AG10803 (cell line): ENCODE measurements around the gene TTL.
"Not testable (repeated sequence)": the region's sequence is repeated elsewhere in the genome, so short reads cannot be mapped to it uniquely, and the experiment has no call there.

ENCODE experiments used
- DNase-seq: peaks from one replicate; pipeline ENCODE4 v3.0.0; 2010; ENCODE audit warnings: low read depth
- H3K4me3 ChIP-seq: 2 replicates; pipeline ENCODE4 v1.5.1; 2011; ENCODE audit warnings: mild to moderate bottlenecking, low read length, control low read depth
- TF ChIP-seq, protein P1 (sequence below): conservative IDR thresholded peaks from 2 replicates; pipeline ENCODE4 v1.5.1; 2011; ENCODE audit warnings: mild to moderate bottlenecking, low read length, control low read depth, inconsistent platforms

Gene TTL

GRCh38 chr2:112481528-112482233 lies at the start of gene TTL:
TSS of gene TTL (plus strand) at chr2:112482156. CDS start at chr2:112482345, 189 bp downstream.
- TF ChIP-seq, protein P1, sequence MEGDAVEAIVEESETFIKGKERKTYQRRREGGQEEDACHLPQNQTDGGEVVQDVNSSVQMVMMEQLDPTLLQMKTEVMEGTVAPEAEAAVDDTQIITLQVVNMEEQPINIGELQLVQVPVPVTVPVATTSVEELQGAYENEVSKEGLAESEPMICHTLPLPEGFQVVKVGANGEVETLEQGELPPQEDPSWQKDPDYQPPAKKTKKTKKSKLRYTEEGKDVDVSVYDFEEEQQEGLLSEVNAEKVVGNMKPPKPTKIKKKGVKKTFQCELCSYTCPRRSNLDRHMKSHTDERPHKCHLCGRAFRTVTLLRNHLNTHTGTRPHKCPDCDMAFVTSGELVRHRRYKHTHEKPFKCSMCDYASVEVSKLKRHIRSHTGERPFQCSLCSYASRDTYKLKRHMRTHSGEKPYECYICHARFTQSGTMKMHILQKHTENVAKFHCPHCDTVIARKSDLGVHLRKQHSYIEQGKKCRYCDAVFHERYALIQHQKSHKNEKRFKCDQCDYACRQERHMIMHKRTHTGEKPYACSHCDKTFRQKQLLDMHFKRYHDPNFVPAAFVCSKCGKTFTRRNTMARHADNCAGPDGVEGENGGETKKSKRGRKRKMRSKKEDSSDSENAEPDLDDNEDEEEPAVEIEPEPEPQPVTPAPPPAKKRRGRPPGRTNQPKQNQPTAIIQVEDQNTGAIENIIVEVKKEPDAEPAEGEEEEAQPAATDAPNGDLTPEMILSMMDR, result no peak
- peak; percentile 54 for DNase-seq
- H3K4me3 ChIP-seq, result peak within 1 kb of the TSS; percentile 83

- DNase-seq, result not testable (repeated sequence)
- H3K4me3 ChIP-seq, result peak overlapping the region; percentile 42
These were observed 49.6 kb upstream of the TTL start for GRCh38 chr2:112432390-112432734.

DNA sequence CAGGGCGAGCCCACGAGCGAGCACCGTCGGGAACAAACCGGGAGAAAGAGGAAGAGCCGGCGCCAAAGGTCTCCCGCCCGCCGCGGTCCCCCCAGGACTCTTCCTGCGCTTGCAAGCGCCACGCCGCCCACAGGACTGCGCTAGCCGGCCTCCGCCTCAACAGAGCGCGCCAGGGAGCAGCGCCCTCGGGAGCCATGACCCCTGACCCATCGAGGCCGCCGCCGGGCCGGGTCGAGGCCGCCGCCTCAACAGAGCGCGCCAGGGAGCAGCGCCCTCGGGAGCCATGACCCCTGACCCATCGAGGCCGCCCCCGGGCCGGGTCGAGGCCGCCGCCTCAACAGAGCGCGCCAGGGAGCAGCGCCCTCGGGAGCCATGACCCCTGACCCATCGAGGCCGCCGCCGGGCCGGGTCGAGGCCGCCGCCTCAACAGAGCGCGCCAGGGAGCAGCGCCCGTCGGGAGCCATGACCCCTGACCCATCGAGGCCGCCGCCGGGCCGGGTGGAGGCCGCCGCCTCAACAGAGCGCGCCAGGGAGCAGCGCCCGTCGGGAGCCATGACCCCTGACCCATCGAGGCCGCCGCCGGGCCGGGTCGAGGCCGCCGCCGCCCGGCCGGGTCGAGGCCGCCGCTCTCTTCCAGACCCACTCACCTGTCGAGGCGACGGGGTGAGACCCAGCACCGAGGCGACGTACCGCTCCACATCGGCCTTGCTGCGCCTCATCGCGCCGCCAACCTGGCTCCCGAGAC lies 49.0 kb upstream of the TTL start:
- peak overlapping the region; percentile 42 for H3K4me3 ChIP-seq
- DNase-seq, result not testable (repeated sequence)

GRCh38 chr2:112433480-112433879 lies 48.5 kb upstream of the TTL start, which contains the start of gene RGPD8:
TSS of gene RGPD8 (minus strand) at chr2:112433645. CDS start at chr2:112433453, 192 bp downstream.
- TF ChIP-seq, protein P1, result peak; percentile 51
- DNase-seq, result peak; percentile 84
- peak within 1 kb of the TSS; percentile 42 for H3K4me3 ChIP-seq

DNA sequence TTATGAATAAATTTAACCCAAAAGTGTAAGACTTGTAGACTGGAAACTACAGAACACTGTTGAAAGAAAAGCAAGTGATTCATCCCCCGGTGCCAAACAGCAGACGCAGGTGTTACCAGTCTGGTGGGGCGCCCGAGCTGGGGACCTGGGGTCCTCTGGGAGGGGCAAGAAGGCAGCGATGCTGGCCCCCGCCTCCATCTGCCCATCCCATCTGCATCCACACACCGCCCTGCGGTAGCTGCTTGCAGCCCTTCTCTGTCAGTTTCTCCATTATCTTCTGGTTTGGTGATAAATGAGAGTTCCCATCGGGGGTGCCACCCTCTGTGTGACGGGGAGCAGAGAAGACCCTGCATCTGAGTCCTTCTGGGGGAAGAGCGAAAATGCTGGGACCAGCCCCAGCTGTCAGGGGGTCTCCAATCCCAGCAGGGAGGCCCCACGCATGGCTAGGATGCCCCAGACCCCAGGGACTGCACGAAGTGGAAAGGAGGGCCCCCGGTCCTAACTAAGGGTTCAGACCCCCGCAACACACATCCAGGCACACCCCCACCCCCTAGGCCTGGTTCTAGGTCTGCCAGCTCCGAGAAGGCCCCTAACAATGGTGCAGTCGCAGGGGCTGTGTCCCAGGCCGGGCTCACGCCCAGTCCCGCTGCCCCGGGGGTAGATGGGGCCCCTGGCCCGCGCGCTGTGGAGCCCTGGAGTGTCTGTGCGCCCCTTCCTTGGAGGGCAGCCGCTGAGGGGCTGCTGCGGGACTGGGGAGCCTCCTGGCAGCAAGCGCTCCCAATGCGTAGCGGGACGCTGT lies 47.8 kb upstream of the TTL start:
- TF ChIP-seq, protein P1, result no peak
- H3K4me3 ChIP-seq, result no peak overlapping the region
- no peak for DNase-seq

- not testable (repeated sequence) for DNase-seq, H3K4me3 ChIP-seq
These were observed 46.9 kb upstream of the TTL start for GRCh38 chr2:112434890-112435715.

- DNase-seq, H3K4me3 ChIP-seq: not testable (repeated sequence)
These were observed 46.1 kb upstream of the TTL start for GRCh38 chr2:112435716-112436431.

DNA sequence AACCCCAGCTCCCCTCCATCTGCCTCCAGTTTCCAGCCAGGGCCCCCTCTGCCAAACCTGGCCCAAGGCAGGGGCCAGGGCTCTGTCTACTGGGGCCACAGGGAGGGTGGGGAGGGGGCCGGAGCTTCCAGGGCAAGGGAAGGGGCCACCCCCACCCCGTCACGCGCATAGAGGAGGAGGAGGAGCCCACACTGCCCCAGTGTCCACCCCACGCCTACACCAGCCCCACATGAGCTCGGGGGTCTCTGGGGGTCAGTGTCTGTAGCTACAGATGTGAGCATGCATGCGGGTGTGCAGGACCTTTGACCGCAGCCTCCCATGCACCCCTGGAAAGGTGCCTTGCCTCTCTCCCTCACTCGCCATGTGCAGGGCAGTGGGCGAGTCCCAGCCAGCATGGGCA lies 45.0 kb upstream of the TTL start:
- DNase-seq, H3K4me3 ChIP-seq: not testable (repeated sequence)

DNA sequence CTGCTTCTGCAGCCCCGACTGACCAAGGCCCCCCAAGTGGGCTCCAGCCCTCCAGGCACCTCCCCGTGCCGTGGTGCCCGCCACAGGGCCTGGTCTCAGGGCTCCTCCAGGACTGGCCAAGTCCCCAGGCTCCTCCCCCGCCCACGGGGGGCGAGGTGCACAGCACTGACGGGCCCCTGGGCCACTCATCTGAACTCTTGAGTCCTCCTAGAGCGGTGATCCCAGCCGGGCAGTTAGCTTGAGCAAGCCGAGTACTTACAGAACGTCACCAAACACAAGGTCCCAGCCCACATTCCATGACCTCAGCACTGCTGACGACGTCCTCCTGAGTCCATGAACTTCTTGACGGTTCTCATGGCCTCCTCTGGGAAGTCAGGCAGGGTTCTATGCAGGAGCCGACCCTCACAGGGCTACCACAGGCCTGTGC lies 44.5 kb upstream of the TTL start:
- DNase-seq, H3K4me3 ChIP-seq: not testable (repeated sequence)

- H3K4me3 ChIP-seq, DNase-seq: not testable (repeated sequence)
These were observed 43.2 kb upstream of the TTL start for GRCh38 chr2:112438603-112439261.

DNA sequence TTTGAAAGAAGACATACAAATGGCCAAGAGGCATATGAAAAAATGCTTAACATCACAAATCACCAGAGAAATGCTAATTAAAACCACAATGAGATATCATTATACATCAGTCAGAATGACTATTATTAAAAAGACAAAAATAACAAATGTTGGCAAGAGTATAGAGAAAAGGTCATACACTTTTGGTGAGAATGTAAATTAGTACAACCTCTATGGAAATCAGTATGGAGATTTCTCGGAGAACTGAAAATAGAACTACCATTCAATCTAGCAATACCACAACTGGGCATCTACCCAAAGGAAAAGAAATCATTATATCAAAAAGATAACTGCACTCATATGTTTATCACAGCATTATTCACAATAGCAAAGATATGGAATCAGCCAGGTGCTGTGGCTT lies 37.7 kb upstream of the TTL start:
- H3K4me3 ChIP-seq, DNase-seq: not testable (repeated sequence)
